Lower lobe of right lung (tissue), 2 donors: ENCODE data around the gene DOHH. TPM values are rescaled to one million over a fixed set of nuclear protein-coding genes. Genes with fewer than 3 reads are reported as not detected.
"Not testable (repeated sequence)": the region's sequence is repeated elsewhere in the genome, so short reads cannot be mapped to it uniquely, and the experiment has no call there.

Experiments used
- ATAC-seq, 2 donors: fragments of 200-7000 bp; cut with Tn5 transposase; one replicate each; pipeline ENCODE4 v1.9.1; 2020 to 2022; ENCODE audit warnings: mild to moderate bottlenecking in 2 of 2, moderate library complexity in 2 of 2
- DNase-seq: peaks from one replicate; pipeline ENCODE4 v3.0.0-alpha.2; 2020
- H3K27ac ChIP-seq: fragments of 200-600 bp; one replicate; pipeline ENCODE4 v1.8.0; 2022
- H3K27me3 ChIP-seq: fragments of 200-600 bp; one replicate; pipeline ENCODE4 v1.8.0; 2022; ENCODE audit warnings: low read depth
- H3K36me3 ChIP-seq: fragments of 200-600 bp; one replicate; pipeline ENCODE4 v1.8.0; 2022; ENCODE audit warnings: mild to moderate bottlenecking
- H3K4me1 ChIP-seq: fragments of 200-600 bp; one replicate; pipeline ENCODE4 v1.8.0; 2022
- H3K4me3 ChIP-seq: fragments of 200-600 bp; one replicate; pipeline ENCODE4 v1.8.0; 2022; ENCODE audit warnings: mild to moderate bottlenecking
- H3K9me3 ChIP-seq: fragments of 200-600 bp; one replicate; pipeline ENCODE4 v1.8.0; 2022
- CTCF ChIP-seq: fragments of 200-600 bp; IDR thresholded peaks from one replicate; pipeline ENCODE4 v1.8.0; 2022; ENCODE audit warnings: antibody characterized with exemption, mild to moderate bottlenecking
- intact Hi-C: fragments of 100-400 bp; cut with DNase I; formaldehyde crosslinking; loops from one replicate; pipeline ENCODE4 v1.11.0; 2022
- total RNA-seq: library from RNA; stranded (reverse); fragmentation: NEBNext Ultra II Directional; extraction: Animal tissue kit (Norgen Biotek cat#: 25700); gene quantifications from one replicate; pipeline ENCODE4 v1.2.1, GENCODE V29; 2021
- donor health status: DM: no; HTN: yes; CAD: no; lungs with severe emphysema.

The DOHH gene
- total RNA-seq, 1 donor from 2014 or later, result 9.9 TPM

- DNase-seq, result no peak
- no peak overlapping the region for H3K4me3 ChIP-seq
- intact Hi-C loops, result no loop called here
- no peaks in the 10 kb centered on the region for H3K27me3 ChIP-seq
- no peak overlapping the region for H3K27ac ChIP-seq
- no peak for ATAC-seq
- TF ChIP-seq CTCF, result no peak
- H3K36me3 ChIP-seq, result peaks cover 62% of the 10 kb centered on the region
- H3K4me1 ChIP-seq, result peaks cover 41% of the 10 kb centered on the region
- H3K9me3 ChIP-seq, result no peaks in the 10 kb centered on the region
These were observed 44.4 kb downstream of the DOHH start for GRCh38 chr19:3455960-3456601.

- Histone ChIP-seq H3K27me3 (no peaks in the 10 kb centered on the region), H3K4me1 (peaks cover 47% of the 10 kb centered on the region), H3K9me3 (no peaks in the 10 kb centered on the region), H3K27ac (no peak overlapping the region), H3K36me3 (peaks cover 67% of the 10 kb centered on the region), H3K4me3 (no peak overlapping the region)
- TF ChIP-seq CTCF, result no peak
- intact Hi-C loops, result no loop called here
- DNase-seq, result no peak
- no peak for ATAC-seq
These were observed 45.0 kb downstream of the DOHH start for GRCh38 chr19:3455393-3455955.

- Histone ChIP-seq H3K27me3 (no peaks in the 10 kb centered on the region), H3K27ac (no peak overlapping the region), H3K36me3 (peaks cover 74% of the 10 kb centered on the region), H3K4me1 (peaks cover 44% of the 10 kb centered on the region), H3K4me3 (no peak overlapping the region), H3K9me3 (no peaks in the 10 kb centered on the region)
- DNase-seq (no peak), ATAC-seq (no peak)
- intact Hi-C loops, result no loop called here
- TF ChIP-seq CTCF, result no peak
These were observed 45.6 kb downstream of the DOHH start for GRCh38 chr19:3454656-3455392.

GRCh38 chr19:3453840-3454239 is 46.6 kb downstream of the DOHH start:
- H3K9me3 ChIP-seq, result no peaks in the 10 kb centered on the region
- intact Hi-C loops, result no loop called here
- H3K4me3 ChIP-seq, result no peak overlapping the region
- no peak for DNase-seq
- no peak overlapping the region for H3K27ac ChIP-seq
- H3K27me3 ChIP-seq, result no peaks in the 10 kb centered on the region
- no peak for ATAC-seq
- peaks cover 34% of the 10 kb centered on the region for H3K4me1 ChIP-seq
- no peak for TF ChIP-seq CTCF
- peaks cover 83% of the 10 kb centered on the region for H3K36me3 ChIP-seq

GRCh38 chr19:3452942-3453214 is 47.6 kb downstream of the DOHH start:
- intact Hi-C loops, H3K27me3 ChIP-seq, ATAC-seq, H3K4me3 ChIP-seq, H3K27ac ChIP-seq, DNase-seq, H3K9me3 ChIP-seq: not testable (repeated sequence)
- Histone ChIP-seq H3K36me3 (peaks cover 93% of the 10 kb centered on the region), H3K4me1 (peaks cover 24% of the 10 kb centered on the region)
